Activated CD4-positive, alpha-beta memory T cell treated with anti-CD3 and anti-CD28 coated beads for 36 hours (primary cell): Measurements from ENCODE around the gene ANP32A. TPM values are rescaled to one million over a fixed set of nuclear protein-coding genes. Genes with fewer than 3 reads are reported as not detected.

Source experiments
- CTCF ChIA-PET: fragments of 350-600 bp; sonication (Branson Sonifier 250); formaldehyde crosslinking; loops from one replicate; lab custom pipeline; 2021; ENCODE audit warnings: antibody characterized with exemption, inconsistent platforms; lab: Charles Lee
- POLR2A ChIA-PET: fragments of 350-600 bp; sonication (Branson Sonifier 250); formaldehyde crosslinking; loops from one replicate; lab custom pipeline; 2021; ENCODE audit warnings: antibody characterized with exemption; lab: Charles Lee
- DNase-seq: peaks from one replicate; pipeline ENCODE4 v3.0.0-alpha.2; 2020
- H3K27ac Mint-ChIP-seq: one replicate; pipeline ENCODE4 v1.8.0; 2021; ENCODE audit warnings: mixed read lengths
- H3K27me3 Mint-ChIP-seq: one replicate; pipeline ENCODE4 v1.8.0; 2021; ENCODE audit warnings: mixed read lengths
- H3K36me3 Mint-ChIP-seq: one replicate; pipeline ENCODE4 v1.8.0; 2021; ENCODE audit warnings: mixed read lengths
- H3K4me1 Mint-ChIP-seq: one replicate; pipeline ENCODE4 v1.8.0; 2021; ENCODE audit warnings: low read depth, mixed read lengths
- H3K4me3 Mint-ChIP-seq: one replicate; pipeline ENCODE4 v1.8.0; 2021; ENCODE audit warnings: mild to moderate bottlenecking, mixed read lengths
- H3K9me3 Mint-ChIP-seq: one replicate; pipeline ENCODE4 v1.8.0; 2021; ENCODE audit warnings: mixed read lengths
- intact Hi-C: fragments of 100-400 bp; cut with micrococcal nuclease; formaldehyde crosslinking; loops from one replicate; pipeline ENCODE4 v1.15.1; 2023
- microRNA-seq: library from miRNA; unstranded; fragments of <30 nt; microRNA quantifications from one replicate; pipeline ENCODE4 v1.2.0, GENCODE V29; 2022; ENCODE audit warnings: borderline number of aligned reads, borderline microRNAs expressed, borderline replicate concordance
- total RNA-seq, 2 experiments: library from RNA; stranded (reverse); gene quantifications; one replicate each; pipeline ENCODE4 v1.2.3, GENCODE V29; 2021

The ANP32A gene
- total RNA-seq, 2 experiments from 2014 or later = 190 to 204 TPM

DNA sequence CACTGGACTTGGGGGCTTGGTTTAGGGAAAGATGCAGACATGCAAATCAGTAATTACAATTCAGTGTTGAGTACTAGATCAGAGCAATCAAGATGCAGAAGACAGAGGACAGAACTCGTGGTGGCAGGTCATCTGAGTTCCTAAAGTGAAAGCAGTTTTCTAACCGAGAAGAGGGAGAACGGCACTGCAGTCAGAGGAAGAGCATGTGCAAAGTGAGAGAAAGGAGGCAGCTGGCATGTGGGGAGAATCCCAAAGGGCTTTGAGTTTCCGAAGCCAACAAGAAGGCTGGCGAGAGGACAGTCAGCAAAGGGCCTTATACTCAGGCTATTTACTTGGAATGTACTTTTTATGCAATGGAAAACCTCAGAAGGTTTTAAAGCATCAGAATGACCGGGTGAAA, 87.0 kb downstream of the ANP32A start:
- Mint-ChIP-seq H3K9me3 (no peaks in the 10 kb centered on the region), H3K4me1 (peaks cover 4% of the 10 kb centered on the region), H3K4me3 (no peak overlapping the region), H3K27ac (no peak overlapping the region), H3K27me3 (no peaks in the 10 kb centered on the region), H3K36me3 (no peaks in the 10 kb centered on the region)
- CTCF ChIA-PET = no interaction called here
- POLR2A ChIA-PET = no interaction called here
- intact Hi-C loops = no loop called here
- DNase-seq = no peak

DNA sequence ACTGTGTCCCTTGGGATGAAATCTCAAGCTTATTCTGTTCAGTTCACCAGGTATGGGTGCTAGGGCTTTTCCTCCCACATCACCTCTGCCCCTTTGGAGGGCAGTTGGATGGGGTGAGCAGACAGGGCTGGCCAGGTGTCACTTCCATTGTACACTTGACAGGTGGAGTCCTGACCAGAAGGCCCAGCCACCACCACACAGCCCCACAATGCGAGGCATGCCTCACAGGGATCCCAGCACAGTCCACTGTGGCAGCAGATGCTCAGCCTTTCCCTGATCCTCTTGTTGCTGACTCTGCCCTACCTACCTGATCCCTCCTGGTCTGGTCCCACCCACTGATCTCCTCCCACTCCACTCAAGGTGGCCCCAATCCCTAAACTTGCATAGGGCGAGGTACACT, 88.2 kb downstream of the ANP32A start:
- DNase-seq = no peak
- no peak overlapping the region for H3K4me3 Mint-ChIP-seq
- no peaks in the 10 kb centered on the region for H3K27me3 Mint-ChIP-seq
- no peaks in the 10 kb centered on the region for H3K9me3 Mint-ChIP-seq
- intact Hi-C loops = no loop called here
- ChIA-PET CTCF (interaction anchor here (0.6 to 2.1 kb wide), 3 partner anchors 49 to 143 kb away, joined by 3 to 16 read pairs (median 4); no protein-coding TSS in a partner anchor), POLR2A (no interaction called here)
- H3K27ac Mint-ChIP-seq = no peak overlapping the region
- no peaks in the 10 kb centered on the region for H3K36me3 Mint-ChIP-seq
- H3K4me1 Mint-ChIP-seq = peaks cover 4% of the 10 kb centered on the region

DNA sequence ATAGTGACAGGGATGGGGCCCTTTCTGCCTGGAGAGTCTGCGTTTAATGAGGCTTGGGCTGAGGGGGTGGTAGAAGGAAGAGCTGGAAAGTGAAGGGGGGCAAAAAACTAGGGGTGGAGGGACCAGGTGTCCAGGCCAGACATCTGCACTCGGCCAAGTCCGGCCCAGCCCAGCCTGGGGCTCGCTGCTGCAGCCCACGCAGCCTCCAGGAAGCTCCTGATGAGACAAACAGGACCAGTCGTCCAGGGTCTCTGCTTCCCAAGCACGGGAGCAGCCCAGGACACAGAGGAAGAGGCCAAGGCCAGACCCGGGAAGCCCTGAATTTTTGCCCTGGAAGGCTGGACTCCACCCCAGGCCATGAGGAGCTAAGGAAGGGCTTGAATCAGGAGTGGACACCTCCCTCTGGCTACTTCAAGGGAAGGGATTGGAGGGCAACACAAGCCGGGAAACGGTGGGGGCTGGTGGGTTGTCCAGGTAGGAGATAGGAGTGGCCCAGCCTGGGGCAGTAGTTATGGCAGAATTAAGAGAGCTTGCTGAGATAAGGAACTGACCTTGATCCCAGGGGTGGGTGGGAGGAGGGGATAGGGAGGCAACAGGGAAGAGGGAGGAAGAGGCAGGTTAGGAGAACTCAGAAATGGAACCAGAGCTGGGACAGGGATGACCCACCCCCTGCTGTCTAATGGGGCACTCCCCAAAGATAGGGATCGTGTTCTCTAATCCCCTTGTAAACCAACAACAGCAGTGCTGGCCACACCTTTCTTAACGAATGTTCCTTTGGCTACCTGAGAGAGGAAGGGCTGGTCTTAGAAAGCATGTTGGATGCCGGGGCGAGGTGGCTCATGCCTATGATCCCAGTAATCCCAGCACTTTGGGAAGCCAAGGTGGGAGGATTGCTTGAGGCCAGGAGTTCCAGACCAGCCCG, 89.5 kb downstream of the ANP32A start:
- DNase-seq = no peak
- Mint-ChIP-seq H3K4me1 (peaks cover 4% of the 10 kb centered on the region), H3K27ac (no peak overlapping the region), H3K36me3 (no peaks in the 10 kb centered on the region), H3K9me3 (no peaks in the 10 kb centered on the region), H3K4me3 (no peak overlapping the region), H3K27me3 (no peaks in the 10 kb centered on the region)
- ChIA-PET CTCF (interaction anchor here (1.0 to 2.1 kb wide), 7 partner anchors 57 to 194 kb away, joined by 3 to 16 read pairs (median 4); no protein-coding TSS in a partner anchor), POLR2A (no interaction called here)
- intact Hi-C loops = loop anchor here (1.0 kb wide), 1 partner anchor 144 kb away; no protein-coding TSS in a partner anchor

DNA sequence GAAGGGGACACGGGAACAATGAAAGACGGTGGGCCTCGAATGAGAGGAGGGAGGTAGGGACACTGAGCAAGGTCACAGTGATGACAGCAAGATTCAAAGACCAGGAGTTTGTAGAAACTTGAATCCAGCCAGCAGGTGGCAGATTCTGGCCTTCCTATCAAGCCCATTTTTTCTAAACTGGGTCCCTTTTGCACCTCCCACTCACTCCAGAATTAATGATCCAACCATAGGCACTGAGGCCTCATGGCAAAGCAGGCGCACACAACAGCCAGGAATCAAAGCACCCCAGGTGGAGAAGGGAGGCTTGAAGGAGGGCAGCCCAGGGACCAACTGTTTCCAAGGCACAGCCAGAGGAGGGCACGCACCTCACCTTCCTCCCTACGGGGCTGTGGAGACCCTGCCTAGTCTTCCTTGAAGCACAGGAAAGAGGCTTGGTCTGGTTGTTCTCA, 90.2 kb downstream of the ANP32A start:
- POLR2A ChIA-PET = no interaction called here
- intact Hi-C loops = loop anchor here (1.0 kb wide), 1 partner anchor 145 kb away; no protein-coding TSS in a partner anchor
- DNase-seq = peak; percentile 32
- Mint-ChIP-seq H3K36me3 (no peaks in the 10 kb centered on the region), H3K27ac (no peak overlapping the region), H3K9me3 (no peaks in the 10 kb centered on the region), H3K27me3 (peaks cover 3% of the 10 kb centered on the region), H3K4me1 (peaks cover 4% of the 10 kb centered on the region), H3K4me3 (no peak overlapping the region)
- CTCF ChIA-PET = interaction anchor here (1.1 to 1.7 kb wide), 4 partner anchors 56 to 146 kb away, joined by 3 to 9 read pairs (median 4); no protein-coding TSS in a partner anchor

DNA sequence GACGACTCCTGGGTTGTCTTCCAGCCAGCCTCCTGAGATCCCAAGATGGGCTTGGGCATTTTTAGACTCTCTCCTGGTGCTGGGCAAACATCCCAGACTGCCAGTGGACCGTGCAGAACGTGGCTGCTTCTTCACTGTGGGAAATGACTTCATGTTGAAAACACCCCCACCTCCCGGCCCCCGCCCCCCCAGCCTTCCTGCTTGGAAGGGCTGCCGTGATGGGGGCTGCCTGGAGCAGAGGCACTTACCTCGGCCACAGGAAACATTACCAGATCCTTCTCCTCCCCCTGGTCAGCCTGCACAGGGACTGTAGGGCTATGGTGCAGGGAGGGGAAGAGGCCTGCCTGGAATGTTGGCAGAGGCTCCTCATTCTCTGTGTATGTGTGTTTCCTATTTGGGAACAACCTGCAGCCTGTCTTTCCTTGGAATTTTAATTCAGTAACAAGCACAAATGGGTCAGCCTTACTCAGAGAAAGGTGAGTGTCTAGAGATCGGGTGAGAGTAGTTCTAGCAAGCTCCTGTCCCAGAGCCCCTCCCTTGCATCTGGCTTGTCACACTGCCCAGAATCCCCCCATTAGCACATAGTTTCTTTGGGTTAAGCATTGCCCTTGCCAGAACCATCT, 90.8 kb downstream of the ANP32A start:
- no peak for DNase-seq
- Mint-ChIP-seq H3K4me1 (peaks cover 4% of the 10 kb centered on the region), H3K4me3 (no peak overlapping the region), H3K27ac (no peak overlapping the region), H3K9me3 (no peaks in the 10 kb centered on the region), H3K36me3 (no peaks in the 10 kb centered on the region), H3K27me3 (peaks cover 5% of the 10 kb centered on the region)
- intact Hi-C loops = loop anchor here (1.0 kb wide), 1 partner anchor 145 kb away; no protein-coding TSS in a partner anchor
- CTCF ChIA-PET = interaction anchor here (1.3 to 1.7 kb wide), 3 partner anchors 13 to 146 kb away, joined by 3 to 9 read pairs (median 6); no protein-coding TSS in a partner anchor
- POLR2A ChIA-PET = no interaction called here

Small RNAs within 50 kb of the gene (microRNA-seq; reads per million reads assigned to microRNA genes)
- not detected for gene MIR4312

Other genes with a start within 250 kb of the ANP32A start
- under 1 TPM; 0.07 to 0.19 TPM for gene CORO2B, start 241.9 kb downstream of the ANP32A start, total RNA-seq
- 1 to 10 TPM; 1.5 TPM for gene SPESP1, start 109.6 kb upstream of the ANP32A start, total RNA-seq
- gene NOX5, start 193.8 kb upstream of the ANP32A start, total RNA-seq = under 1 TPM in 1 of 2 experiments, not detected in 1; 0.02 TPM